HG02938 (cell line): Measurements from ENCODE around the gene LY6G6C.

Experiments used
- ATAC-seq: cut with Tn5 transposase; IDR thresholded peaks from one replicate; pipeline ENCODE4 v1.9.1; 2021; ENCODE audit warnings: mild to moderate bottlenecking, moderate library complexity; ENCODE audit not compliant: unreplicated experiment

Gene LY6G6C

DNA sequence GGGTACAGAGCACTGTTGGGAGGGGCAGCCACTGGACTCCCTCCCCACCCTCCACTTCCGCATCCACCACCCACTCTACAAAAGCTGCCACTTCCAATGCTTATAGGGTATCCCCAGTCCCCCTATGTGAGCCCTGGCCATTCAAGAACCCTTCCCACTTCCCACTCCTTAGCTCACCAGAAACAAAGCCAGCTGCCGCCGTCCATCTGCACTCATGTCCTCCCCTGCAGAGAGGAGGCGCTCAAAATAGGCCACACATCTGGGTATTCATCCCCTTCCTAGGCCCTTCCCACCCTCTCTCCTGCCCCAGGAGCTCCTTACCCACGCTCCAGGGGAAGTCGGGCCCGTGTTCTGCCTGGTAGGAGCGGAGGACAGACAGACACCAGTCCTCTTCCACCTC lies 34.2 kb downstream of the LY6G6C start:
- no peak for ATAC-seq

GRCh38 chr6:31686483-31686882 lies 35.1 kb downstream of the LY6G6C start:
- ATAC-seq = no peak

DNA sequence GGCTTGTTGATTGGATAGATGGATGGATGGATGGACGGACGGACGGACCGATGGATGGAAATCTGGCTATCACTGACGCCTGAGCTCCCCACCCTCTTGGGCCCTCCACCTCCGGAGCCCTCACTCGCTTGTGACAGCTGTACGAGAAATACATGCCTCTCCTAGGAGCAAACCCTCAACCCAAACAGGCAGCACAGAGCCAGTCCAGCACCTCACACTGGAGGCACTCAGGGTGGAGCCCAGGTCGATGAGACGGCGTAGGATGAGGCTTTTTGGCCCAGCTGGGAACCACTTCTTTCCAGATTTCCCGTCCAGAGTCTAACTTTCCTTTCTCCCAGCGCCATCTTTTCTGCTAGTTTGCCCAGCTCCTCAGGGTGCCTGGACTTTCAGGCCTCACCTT lies 38.0 kb downstream of the LY6G6C start:
- ATAC-seq = no peak

- ATAC-seq = no peak
Observed at GRCh38 chr6:31681135-31681671, 40.3 kb downstream of the LY6G6C start.

DNA sequence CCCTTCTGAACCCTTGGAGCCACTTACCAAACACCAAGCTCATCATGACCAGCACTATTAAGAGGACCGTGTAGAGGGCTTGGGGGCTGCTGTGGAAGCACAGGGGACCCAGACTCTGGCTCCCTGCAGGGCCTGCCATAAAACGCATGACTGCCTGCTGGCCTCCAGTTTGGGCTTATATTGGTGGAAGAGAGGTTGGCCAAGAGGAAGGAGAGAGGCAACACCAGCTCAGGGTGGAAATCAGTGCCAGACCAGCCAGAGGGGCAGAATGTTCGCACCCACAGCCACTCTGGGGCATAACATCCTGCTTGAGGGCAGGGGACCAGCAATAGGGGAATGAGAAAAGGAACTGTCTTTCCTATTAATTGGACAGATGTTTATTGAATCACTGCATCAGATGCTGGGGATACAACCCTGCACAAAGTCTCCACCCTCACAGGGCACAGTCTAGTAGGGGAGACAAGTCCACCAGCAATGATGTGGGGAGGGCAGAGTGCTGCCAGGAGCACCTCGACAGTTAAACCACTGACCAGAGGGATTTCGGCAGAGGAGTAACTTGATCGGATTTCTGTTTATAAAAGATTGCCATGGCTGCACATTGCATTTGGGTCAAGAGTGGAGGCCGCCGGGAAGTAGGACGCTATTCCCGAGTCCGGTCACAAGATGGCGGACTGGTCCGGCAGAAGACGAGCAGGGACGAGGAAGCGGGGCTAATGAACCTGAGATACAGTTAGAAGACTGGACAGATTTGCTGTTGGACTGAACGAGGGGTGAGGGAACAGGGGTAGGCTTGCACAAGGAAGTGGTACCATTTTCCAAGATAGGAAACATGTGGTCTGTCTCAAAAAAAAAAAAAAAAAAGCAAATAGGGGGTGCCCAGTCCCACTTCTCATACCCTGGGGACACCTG lies 41.1 kb downstream of the LY6G6C start, which contains the start of gene LY6G5C:
Gene LY6G5C, minus strand, starts transcription at position 842 of the 909 bp plus-strand sequence. Its CDS starts 694 bp downstream, at position 148.
- no peak for ATAC-seq

DNA sequence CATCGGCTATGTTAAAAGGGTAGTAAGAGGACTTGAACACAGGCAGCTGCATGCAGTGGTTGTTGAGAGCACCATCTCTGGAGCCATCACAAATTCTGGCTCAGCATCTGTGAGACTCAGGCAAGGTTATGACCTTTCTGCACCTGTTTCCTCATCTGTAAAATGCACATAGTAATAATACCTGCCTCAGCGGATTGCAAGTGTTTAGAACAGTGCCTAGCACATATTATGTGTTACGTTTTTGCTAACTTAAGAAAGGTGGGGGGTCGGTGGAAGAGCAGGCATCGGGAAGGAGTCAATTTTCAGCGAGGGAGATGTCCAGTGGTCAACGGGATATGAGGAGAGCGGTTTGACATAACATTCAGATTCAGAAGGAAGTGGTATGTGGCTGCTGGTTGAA lies 43.6 kb downstream of the LY6G6C start:
- no peak for ATAC-seq

GRCh38 chr6:31676904-31677303 lies 44.6 kb downstream of the LY6G6C start:
- ATAC-seq = no peak

DNA sequence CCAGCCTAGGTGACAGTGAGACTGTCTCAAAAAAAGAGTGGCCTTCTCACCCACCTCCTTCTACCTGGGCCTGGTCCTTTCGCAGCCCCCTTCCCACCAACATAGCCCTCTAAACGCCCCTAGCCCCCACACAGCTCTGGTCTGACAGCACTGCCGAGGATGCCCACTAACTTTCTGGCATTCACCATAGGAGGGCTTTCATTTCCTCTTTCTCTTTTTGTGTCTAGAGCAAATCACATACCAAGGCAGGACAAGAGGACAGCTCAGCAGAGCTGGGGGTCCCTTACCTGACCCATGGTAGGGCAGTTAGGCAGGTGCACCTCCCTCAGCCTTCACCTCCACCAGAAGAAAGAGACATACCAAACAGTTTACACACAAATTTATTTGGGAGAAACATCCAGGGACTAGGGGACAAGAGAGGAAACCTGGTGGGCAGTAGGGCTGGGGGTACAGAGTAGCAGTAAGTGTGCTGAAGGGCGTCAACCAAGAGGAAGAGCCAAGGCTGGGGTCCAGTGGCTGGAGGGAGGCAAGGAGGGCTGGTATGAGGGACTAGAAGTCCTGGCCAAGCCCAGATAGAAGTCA lies 45.1 kb downstream of the LY6G6C start:
- no peak for ATAC-seq

GRCh38 chr6:31669676-31670075 lies 51.9 kb downstream of the LY6G6C start, which contains the start of gene LY6G5B:
Gene LY6G5B, plus strand, starts transcription at chr6:31669976. Its CDS starts 975 bp downstream, at chr6:31670951.
- no peak for ATAC-seq
